HG03108 (cell line): ENCODE results near the gene PFN3.
"Not testable (repeated sequence)": the region's sequence is repeated elsewhere in the genome, so short reads cannot be mapped to it uniquely, and the experiment has no call there.

Experiments
- ATAC-seq: cut with Tn5 transposase; IDR thresholded peaks from one replicate; pipeline ENCODE4 v1.9.1; 2021; ENCODE audit warnings: moderate library complexity; ENCODE audit not compliant: unreplicated experiment

Gene PFN3

GRCh38 chr5:177362610-177363507 lies 37.6 kb downstream of the PFN3 start:
- peak; percentile 32 for ATAC-seq

- ATAC-seq = no peak
Measured at GRCh38 chr5:177362292-177362609, 38.2 kb downstream of the PFN3 start.

GRCh38 chr5:177361418-177362291 lies 38.8 kb downstream of the PFN3 start:
- no peak for ATAC-seq

- not testable (repeated sequence) for ATAC-seq
Measured at GRCh38 chr5:177360740-177361139, 39.7 kb downstream of the PFN3 start.

- ATAC-seq = no peak
Measured at GRCh38 chr5:177359860-177360259, 40.6 kb downstream of the PFN3 start.

GRCh38 chr5:177359451-177359851 lies 41.0 kb downstream of the PFN3 start:
- no peak for ATAC-seq

GRCh38 chr5:177358370-177358819 lies 42.1 kb downstream of the PFN3 start:
- no peak for ATAC-seq

GRCh38 chr5:177357459-177358351 lies 42.8 kb downstream of the PFN3 start, which contains the start of gene RGS14:
RGS14 (plus strand) TSS chr5:177357924; CDS start chr5:177358025, 101 bp downstream.
- peak; percentile 86 for ATAC-seq

GRCh38 chr5:177357146-177357458 lies 43.4 kb downstream of the PFN3 start:
- no peak for ATAC-seq

- ATAC-seq = no peak
Measured at GRCh38 chr5:177356746-177357145, 43.7 kb downstream of the PFN3 start.

- no peak for ATAC-seq
Measured at GRCh38 chr5:177355868-177356168, 44.6 kb downstream of the PFN3 start.

- ATAC-seq = no peak
Measured at GRCh38 chr5:177355162-177355867, 45.1 kb downstream of the PFN3 start.

GRCh38 chr5:177354711-177355110 lies 45.8 kb downstream of the PFN3 start:
- no peak for ATAC-seq

- no peak for ATAC-seq
Measured at GRCh38 chr5:177354256-177354655, 46.2 kb downstream of the PFN3 start.

GRCh38 chr5:177353093-177353492 lies 47.4 kb downstream of the PFN3 start:
- ATAC-seq = no peak

- ATAC-seq = peak; percentile 95
Measured at GRCh38 chr5:177351392-177352329, 48.8 kb downstream of the PFN3 start, which contains the start of gene LMAN2. LMAN2 (minus strand) TSS chr5:177351668; CDS start chr5:177351647, 21 bp downstream.

GRCh38 chr5:177350776-177351391 lies 49.6 kb downstream of the PFN3 start:
- no peak for ATAC-seq
